Right atrium auricular region (tissue), 2 donors: ENCODE measurements around the gene MYH11. TPM values are rescaled to one million over a fixed set of nuclear protein-coding genes. Genes with fewer than 3 reads are reported as not detected.
A peak's percentile ranks its signal among the peaks of the same experiment; 100 is the strongest.
"Not testable (repeated sequence)": the region's sequence is repeated elsewhere in the genome, so short reads cannot be mapped to it uniquely, and the experiment has no call there.

ENCODE experiments used
- DNase-seq: peaks from one replicate; pipeline ENCODE4 v3.0.0-alpha.2; 2019; ENCODE audit warnings: low spot score
- H3K27ac ChIP-seq, 2 donors: fragments of 200-600 bp; sonication (generic); 1 replicate in 1 of 2; 2 replicates in 1 of 2; pipeline ENCODE4 v1.5.1; 2016 to 2019
- H3K27me3 ChIP-seq, 2 donors: fragments of 200-600 bp; sonication (generic); one replicate each; pipeline versions ENCODE4 v1.5.1 to v1.6.0; 2017 to 2019
- H3K36me3 ChIP-seq: fragments of 200-600 bp; sonication (generic); one replicate; pipeline ENCODE4 v1.5.1; 2016
- H3K4me1 ChIP-seq, 2 donors: fragments of 200-600 bp; sonication (generic); one replicate each; pipeline versions ENCODE4 v1.5.1 to v1.6.0; 2017 to 2019
- H3K4me3 ChIP-seq, 2 donors: fragments of 200-600 bp; sonication (generic); 1 replicate in 1 of 2; 2 replicates in 1 of 2; pipeline ENCODE4 v1.5.1; 2017 to 2019; ENCODE audit warnings: mild to moderate bottlenecking in 1 of 2, moderate library complexity in 1 of 2
- H3K9me3 ChIP-seq, 2 donors: fragments of 200-600 bp; sonication (generic); one replicate each; pipeline ENCODE4 v1.5.1; 2019
- CTCF ChIP-seq, 2 donors: fragments of 200-600 bp; sonication (generic); IDR thresholded peaks; one replicate each; pipeline ENCODE4 v1.5.1; 2019; ENCODE audit warnings: antibody characterized with exemption in 2 of 2
- total RNA-seq, 2 donors: library from RNA; depleted of rRNA; stranded (reverse); fragments of >200 nt; gene quantifications; one replicate each; pipeline ENCODE4 v1.1.0, GENCODE V29; 2016

The MYH11 gene
- total RNA-seq, 2 donors from 2014 or later, result 60.8 to 89.0 TPM

GRCh38 chr16:15811481-15812400 is 45.1 kb downstream of the MYH11 start:
- Histone ChIP-seq H3K36me3 (no peaks in the 10 kb centered on the region), H3K4me1 (peaks cover 0 to 21% of the 10 kb centered on the region in 2 donors), H3K4me3 (no peak overlapping the region), H3K27ac (peak overlapping the region; percentile 35 to 64), H3K27me3 (no peaks in the 10 kb centered on the region), H3K9me3 (peaks cover 0 to 24% of the 10 kb centered on the region in 2 donors)
- no peak for DNase-seq
- no peak for TF ChIP-seq CTCF (IDR thresholded peaks at IDR 0.05)

GRCh38 chr16:15810949-15811348 is 45.9 kb downstream of the MYH11 start:
- Histone ChIP-seq H3K9me3 (peaks cover 0 to 16% of the 10 kb centered on the region in 2 donors), H3K27me3 (no peaks in the 10 kb centered on the region), H3K36me3 (no peaks in the 10 kb centered on the region), H3K4me3 (no peak overlapping the region), H3K27ac (no peak overlapping the region), H3K4me1 (peaks cover 0 to 21% of the 10 kb centered on the region in 2 donors)
- no peak for DNase-seq
- no peak for TF ChIP-seq CTCF (IDR thresholded peaks at IDR 0.05)

- Histone ChIP-seq H3K27ac (no peak overlapping the region), H3K36me3 (no peaks in the 10 kb centered on the region), H3K4me1 (peaks cover 0 to 21% of the 10 kb centered on the region in 2 donors), H3K9me3 (peaks cover 0 to 11% of the 10 kb centered on the region in 2 donors), H3K27me3 (no peaks in the 10 kb centered on the region), H3K4me3 (no peak overlapping the region)
- no peak for DNase-seq
- TF ChIP-seq CTCF (IDR thresholded peaks at IDR 0.05), result no peak
These were observed 46.4 kb downstream of the MYH11 start for GRCh38 chr16:15810411-15810810.

- not testable (repeated sequence) for H3K27ac ChIP-seq, H3K36me3 ChIP-seq, H3K9me3 ChIP-seq, DNase-seq, H3K27me3 ChIP-seq, H3K4me3 ChIP-seq
- peaks cover 0 to 21% of the 10 kb centered on the region in 2 donors for H3K4me1 ChIP-seq
These were observed 47.5 kb downstream of the MYH11 start for GRCh38 chr16:15809297-15809696.

GRCh38 chr16:15808071-15808470 is 48.8 kb downstream of the MYH11 start:
- Histone ChIP-seq H3K4me3 (no peak overlapping the region), H3K27me3 (no peaks in the 10 kb centered on the region), H3K9me3 (peaks cover 0 to 7% of the 10 kb centered on the region in 2 donors), H3K27ac (peak overlapping the region in 1 of 2 donors; percentile 14), H3K4me1 (peaks cover 0 to 21% of the 10 kb centered on the region in 2 donors), H3K36me3 (no peaks in the 10 kb centered on the region)
- no peak for TF ChIP-seq CTCF (IDR thresholded peaks at IDR 0.05)
- no peak for DNase-seq

- no peak for DNase-seq
- TF ChIP-seq CTCF (IDR thresholded peaks at IDR 0.05), result no peak
- peaks cover 0 to 7% of the 10 kb centered on the region in 2 donors for H3K9me3 ChIP-seq
- H3K4me3 ChIP-seq, result no peak overlapping the region
- no peaks in the 10 kb centered on the region for H3K27me3 ChIP-seq
- H3K4me1 ChIP-seq, result peaks cover 0 to 21% of the 10 kb centered on the region in 2 donors
- no peak overlapping the region for H3K27ac ChIP-seq
- H3K36me3 ChIP-seq, result no peaks in the 10 kb centered on the region
These were observed 49.2 kb downstream of the MYH11 start for GRCh38 chr16:15807603-15808009.
